ENCODE results near the gene RCN2.

DNA sequence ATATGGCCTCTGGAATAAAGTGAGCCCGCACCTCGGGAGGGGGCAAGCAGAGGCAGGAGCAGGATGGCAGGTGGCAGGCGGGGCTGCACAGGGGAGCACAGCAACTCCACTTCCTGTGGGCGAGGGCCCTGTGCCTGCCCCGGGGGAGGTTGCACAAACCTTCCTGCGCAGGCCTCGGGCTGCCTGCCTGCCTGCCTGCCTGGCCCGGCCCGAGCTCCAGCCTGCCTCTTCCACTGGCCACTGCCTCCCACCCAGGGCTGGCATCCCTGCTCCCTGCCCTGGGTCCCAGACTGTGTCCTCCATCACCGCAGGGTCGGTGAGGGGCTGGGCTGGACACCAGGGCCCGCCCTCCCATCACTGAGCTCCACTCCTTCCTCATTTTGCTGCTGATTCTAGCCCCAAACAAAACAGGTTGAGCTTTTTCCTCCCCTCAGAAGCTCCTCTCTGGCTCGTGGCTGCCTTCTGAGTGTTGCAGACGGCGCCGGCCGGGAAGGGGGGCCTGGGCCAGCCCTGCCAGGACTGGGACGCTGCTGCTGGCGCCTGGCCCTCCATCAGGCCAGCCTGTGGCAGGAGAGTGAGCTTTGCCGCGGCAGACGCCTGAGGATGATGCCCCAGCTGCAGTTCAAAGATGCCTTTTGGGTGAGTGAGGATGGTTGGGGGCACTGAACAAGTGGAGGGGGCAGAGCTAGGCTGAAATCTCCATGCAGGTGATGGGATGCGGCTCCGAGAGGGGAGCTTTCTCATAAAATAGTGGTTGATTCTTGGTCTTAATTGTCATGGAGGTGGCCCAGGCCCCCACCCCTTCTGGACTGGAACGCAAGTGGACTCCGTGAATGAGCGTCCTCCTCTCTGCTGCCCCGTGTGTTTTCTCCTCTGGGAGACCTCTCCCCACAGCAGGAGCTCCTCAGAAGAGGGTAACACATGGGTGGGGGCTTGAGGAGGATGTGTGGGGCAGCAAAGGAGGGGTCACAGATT, 63.7 kb downstream of the RCN2 start, which contains the start of gene PSTPIP1:
- TF ChIP-seq, protein P1, sequence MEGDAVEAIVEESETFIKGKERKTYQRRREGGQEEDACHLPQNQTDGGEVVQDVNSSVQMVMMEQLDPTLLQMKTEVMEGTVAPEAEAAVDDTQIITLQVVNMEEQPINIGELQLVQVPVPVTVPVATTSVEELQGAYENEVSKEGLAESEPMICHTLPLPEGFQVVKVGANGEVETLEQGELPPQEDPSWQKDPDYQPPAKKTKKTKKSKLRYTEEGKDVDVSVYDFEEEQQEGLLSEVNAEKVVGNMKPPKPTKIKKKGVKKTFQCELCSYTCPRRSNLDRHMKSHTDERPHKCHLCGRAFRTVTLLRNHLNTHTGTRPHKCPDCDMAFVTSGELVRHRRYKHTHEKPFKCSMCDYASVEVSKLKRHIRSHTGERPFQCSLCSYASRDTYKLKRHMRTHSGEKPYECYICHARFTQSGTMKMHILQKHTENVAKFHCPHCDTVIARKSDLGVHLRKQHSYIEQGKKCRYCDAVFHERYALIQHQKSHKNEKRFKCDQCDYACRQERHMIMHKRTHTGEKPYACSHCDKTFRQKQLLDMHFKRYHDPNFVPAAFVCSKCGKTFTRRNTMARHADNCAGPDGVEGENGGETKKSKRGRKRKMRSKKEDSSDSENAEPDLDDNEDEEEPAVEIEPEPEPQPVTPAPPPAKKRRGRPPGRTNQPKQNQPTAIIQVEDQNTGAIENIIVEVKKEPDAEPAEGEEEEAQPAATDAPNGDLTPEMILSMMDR (conservative IDR thresholded peaks at IDR 0.05; ENCODE audit: low read depth, low read length) = no peak
- TF ChIP-seq EZH2 (IDR thresholded peaks at IDR 0.05; ENCODE audit: borderline replicate concordance, low read depth, low read length, poor library complexity, severe bottlenecking) = no peak
